ENCODE data around the gene KLHDC3.

The KLHDC3 gene

DNA sequence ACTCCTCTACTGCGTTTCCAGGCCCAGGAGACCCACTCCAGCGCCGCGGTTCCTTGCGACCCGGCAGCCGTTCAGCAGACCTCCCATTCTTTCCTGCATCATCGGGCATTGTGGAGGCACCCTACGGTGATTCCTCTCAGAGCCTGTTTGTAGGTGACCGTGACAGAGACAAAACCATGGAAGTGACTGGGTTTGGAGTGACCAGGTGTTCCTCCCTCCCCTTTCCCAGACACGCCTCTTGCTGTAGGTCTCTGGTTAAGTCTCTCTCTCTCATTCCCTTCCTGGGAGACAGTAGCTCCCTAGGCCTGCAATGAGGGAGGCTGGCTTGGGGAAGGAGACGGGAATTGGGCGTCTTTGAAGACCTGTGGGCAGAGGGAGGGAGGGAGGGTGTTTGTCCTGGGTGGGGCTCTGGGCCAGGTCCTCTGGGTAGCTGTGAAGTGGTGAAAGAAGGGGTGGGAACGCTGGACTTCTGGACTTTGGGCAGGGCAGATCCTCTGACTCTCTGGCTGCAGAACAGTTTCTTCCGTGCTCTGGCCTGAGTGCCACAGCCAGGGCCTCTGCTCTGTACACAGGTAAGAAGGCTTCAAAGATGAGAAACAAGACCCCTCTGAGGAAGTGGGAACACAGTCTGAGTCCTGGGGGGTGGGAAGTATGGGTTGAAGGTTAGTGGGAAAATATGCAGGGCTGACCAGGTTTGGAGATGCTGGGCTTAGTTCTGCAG lies 46.1 kb downstream of the KLHDC3 start:
- DNase-seq, result no peak

DNA sequence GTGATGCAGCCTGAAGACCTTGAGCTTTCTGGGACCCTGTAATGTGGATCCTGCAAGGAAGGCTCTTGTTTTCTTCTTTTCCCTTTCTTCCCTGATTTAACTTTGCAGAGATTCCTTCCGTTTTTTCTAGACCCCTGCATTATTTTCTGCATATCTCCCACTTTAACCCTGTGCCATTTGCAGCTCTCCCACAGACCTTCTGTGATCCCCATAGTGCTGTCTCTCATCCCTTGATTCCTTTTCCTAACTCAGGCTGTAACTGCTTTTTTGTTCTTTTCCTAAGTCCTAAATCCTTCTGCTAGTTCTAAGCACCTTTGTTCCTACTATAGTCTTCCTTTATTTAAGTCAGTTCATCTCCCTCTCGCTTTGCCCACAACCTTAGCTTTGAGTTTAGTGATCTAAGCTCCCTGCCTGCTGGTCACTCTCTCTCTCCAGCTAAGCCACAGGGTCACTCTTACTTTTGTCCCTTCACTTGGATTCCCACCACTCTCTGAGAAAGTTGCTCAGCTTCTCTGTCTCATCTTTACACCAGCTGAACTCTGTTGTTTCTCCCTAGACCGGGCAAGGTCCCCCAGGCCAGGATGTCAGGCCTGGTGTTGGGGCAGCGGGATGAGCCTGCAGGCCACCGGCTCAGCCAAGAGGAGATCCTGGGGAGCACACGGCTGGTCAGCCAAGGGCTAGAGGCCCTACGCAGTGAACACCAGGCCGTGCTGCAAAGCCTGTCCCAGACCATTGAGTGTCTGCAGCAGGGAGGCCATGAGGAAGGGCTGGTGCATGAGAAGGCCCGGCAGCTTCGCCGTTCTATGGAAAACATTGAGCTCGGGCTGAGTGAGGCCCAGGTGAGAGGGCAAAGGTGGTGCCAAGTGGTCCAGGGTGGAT lies 46.9 kb downstream of the KLHDC3 start:
- DNase-seq, result no peak

- DNase-seq, result no peak
Observed at GRCh38 chr6:43061861-43062260, 47.8 kb downstream of the KLHDC3 start.

DNA sequence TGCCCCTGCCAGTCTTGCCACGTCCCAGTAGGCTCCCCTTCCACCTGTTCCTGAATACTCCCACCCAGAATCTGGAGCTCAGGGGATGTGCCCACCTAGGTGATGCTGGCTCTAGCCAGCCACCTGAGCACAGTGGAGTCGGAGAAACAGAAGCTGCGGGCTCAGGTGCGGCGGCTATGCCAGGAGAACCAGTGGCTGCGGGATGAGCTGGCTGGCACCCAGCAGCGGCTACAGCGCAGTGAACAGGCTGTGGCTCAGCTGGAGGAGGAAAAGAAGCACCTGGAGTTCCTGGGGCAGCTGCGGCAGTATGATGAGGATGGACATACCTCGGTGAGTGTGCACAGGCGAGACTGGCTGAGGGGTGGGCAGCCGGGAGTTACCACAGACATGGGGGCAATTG lies 48.8 kb downstream of the KLHDC3 start:
- DNase-seq, result no peak

GRCh38 chr6:43070028-43070632 lies 56.1 kb downstream of the KLHDC3 start:
- no peak for DNase-seq

Data from activated T-cell treated with anti-CD3 and anti-CD28 coated beads, Interleukin-2, amount 50 U/mL, for 48 hours (primary cell).